GM12873 (cell line): ENCODE data around the gene CMKLR1.

Source experiments
- CTCF ChIP-seq: IDR thresholded peaks from 2 replicates; pipeline ENCODE4 v1.5.1; 2012; ENCODE audit warnings: low read depth, mild to moderate bottlenecking, moderate library complexity, low read length, control low read depth; ENCODE audit not compliant: insufficient read depth; ENCODE audit errors: missing control alignments

CMKLR1 gene

GRCh38 chr12:108299980-108300696 lies 39.0 kb downstream of the CMKLR1 start:
- TF ChIP-seq CTCF = no peak

GRCh38 chr12:108299516-108299915 lies 39.6 kb downstream of the CMKLR1 start:
- no peak for TF ChIP-seq CTCF

- TF ChIP-seq CTCF = no peak
These were observed 40.3 kb downstream of the CMKLR1 start for GRCh38 chr12:108298761-108299275.

- no peak for TF ChIP-seq CTCF
These were observed 41.0 kb downstream of the CMKLR1 start for GRCh38 chr12:108297895-108298760.

GRCh38 chr12:108297424-108297823 lies 41.7 kb downstream of the CMKLR1 start:
- TF ChIP-seq CTCF = no peak

- TF ChIP-seq CTCF = no peak
These were observed 42.2 kb downstream of the CMKLR1 start for GRCh38 chr12:108296945-108297344.

- TF ChIP-seq CTCF = no peak
These were observed 43.5 kb downstream of the CMKLR1 start for GRCh38 chr12:108295641-108296040.
